Measurements from ENCODE around the gene MMS22L.

MMS22L gene

GRCh38 chr6:97282726-97283617 is at the start of gene MMS22L:
MMS22L (minus strand) TSS chr6:97283216; CDS start chr6:97282477, 739 bp downstream.
- peak within 1 kb of the TSS; percentile 79 for H3K4me3 ChIP-seq (ENCODE audit: low read depth, low read length)
- no peak for TF ChIP-seq CTCF (IDR thresholded peaks at IDR 0.05; ENCODE audit: low read depth, low read length)

- H3K4me3 ChIP-seq (ENCODE audit: low read depth, low read length), result no peak overlapping the region
- no peak for TF ChIP-seq CTCF (IDR thresholded peaks at IDR 0.05; ENCODE audit: low read depth, low read length)
Measured at GRCh38 chr6:97322811-97323210, 39.8 kb upstream of the MMS22L start.

GRCh38 chr6:97322226-97322625 is 39.2 kb upstream of the MMS22L start:
- TF ChIP-seq CTCF (IDR thresholded peaks at IDR 0.05; ENCODE audit: low read depth, low read length), result no peak
- no peak overlapping the region for H3K4me3 ChIP-seq (ENCODE audit: low read depth, low read length)

GRCh38 chr6:97316978-97317377 is 34.0 kb upstream of the MMS22L start:
- no peak for TF ChIP-seq CTCF (IDR thresholded peaks at IDR 0.05; ENCODE audit: low read depth, low read length)
- H3K4me3 ChIP-seq (ENCODE audit: low read depth, low read length), result no peak overlapping the region

GRCh38 chr6:97312241-97312640 is 29.2 kb upstream of the MMS22L start:
- no peak for TF ChIP-seq CTCF (IDR thresholded peaks at IDR 0.05; ENCODE audit: low read depth, low read length)
- H3K4me3 ChIP-seq (ENCODE audit: low read depth, low read length), result no peak overlapping the region

- H3K4me3 ChIP-seq (ENCODE audit: low read depth, low read length), result no peak overlapping the region
Measured at GRCh38 chr6:97306544-97307320, 23.7 kb upstream of the MMS22L start.

More at GRCh38 chr6:97306544-97307320, 23.7 kb upstream of the MMS22L start:
- no peak for TF ChIP-seq CTCF (IDR thresholded peaks at IDR 0.05; ENCODE audit: low read depth, low read length)
